Colonic mucosa (tissue), 4 donors: ENCODE results near the gene MGMT. TPM values are rescaled to one million over a fixed set of nuclear protein-coding genes. Genes with fewer than 3 reads are reported as not detected.

Source experiments
- DNase-seq: peaks from one replicate; pipeline ENCODE4 v3.0.0-alpha.2; 2020
- H3K27ac ChIP-seq: fragments of 200-600 bp; one replicate; pipeline ENCODE4 v1.8.0; 2021
- H3K27me3 ChIP-seq: fragments of 200-600 bp; one replicate; pipeline ENCODE4 v1.8.0; 2021
- H3K36me3 ChIP-seq: fragments of 200-600 bp; one replicate; pipeline ENCODE4 v1.8.0; 2021
- H3K4me1 ChIP-seq: fragments of 200-600 bp; one replicate; pipeline ENCODE4 v1.8.0; 2021; ENCODE audit warnings: mild to moderate bottlenecking
- H3K4me3 ChIP-seq: fragments of 200-600 bp; one replicate; pipeline ENCODE4 v1.8.0; 2021
- H3K9ac ChIP-seq, 2 donors: one replicate each; pipeline ENCODE4 v1.7.0; 2013; ENCODE audit warnings: control low read depth in 2 of 2, low read depth in 2 of 2, low read length in 2 of 2
- H3K9me3 ChIP-seq: fragments of 200-600 bp; one replicate; pipeline ENCODE4 v1.8.0; 2021
- intact Hi-C: fragments of 100-400 bp; cut with DNase I; formaldehyde crosslinking; loops from one replicate; pipeline ENCODE4 v1.14.1; 2022
- total RNA-seq, 2 donors: library from RNA; stranded (reverse); fragmentation: NEBNext Ultra II Directional in 1 of 2; extraction: Animal tissue kit (Norgen Biotek cat#: 25700) in 1 of 2; gene quantifications; one replicate each; pipeline ENCODE4 v1.2.1, GENCODE V29; 2021
- TF ChIP-seq, protein P1 (sequence below): fragments of 200-600 bp; IDR thresholded peaks from one replicate; pipeline ENCODE4 v1.8.0; 2022; ENCODE audit warnings: antibody characterized with exemption, mild to moderate bottlenecking
- donor health status: healthy.
- donor health status: DM: no; HTN: no; CAD: no.
- donor health status: DM: no; HTN: no; CAD: no.

The MGMT gene
- total RNA-seq, result 10 to 100 TPM; 17.5 to 18.2 TPM

- peak; percentile 98 for DNase-seq
- TF ChIP-seq, protein P1, sequence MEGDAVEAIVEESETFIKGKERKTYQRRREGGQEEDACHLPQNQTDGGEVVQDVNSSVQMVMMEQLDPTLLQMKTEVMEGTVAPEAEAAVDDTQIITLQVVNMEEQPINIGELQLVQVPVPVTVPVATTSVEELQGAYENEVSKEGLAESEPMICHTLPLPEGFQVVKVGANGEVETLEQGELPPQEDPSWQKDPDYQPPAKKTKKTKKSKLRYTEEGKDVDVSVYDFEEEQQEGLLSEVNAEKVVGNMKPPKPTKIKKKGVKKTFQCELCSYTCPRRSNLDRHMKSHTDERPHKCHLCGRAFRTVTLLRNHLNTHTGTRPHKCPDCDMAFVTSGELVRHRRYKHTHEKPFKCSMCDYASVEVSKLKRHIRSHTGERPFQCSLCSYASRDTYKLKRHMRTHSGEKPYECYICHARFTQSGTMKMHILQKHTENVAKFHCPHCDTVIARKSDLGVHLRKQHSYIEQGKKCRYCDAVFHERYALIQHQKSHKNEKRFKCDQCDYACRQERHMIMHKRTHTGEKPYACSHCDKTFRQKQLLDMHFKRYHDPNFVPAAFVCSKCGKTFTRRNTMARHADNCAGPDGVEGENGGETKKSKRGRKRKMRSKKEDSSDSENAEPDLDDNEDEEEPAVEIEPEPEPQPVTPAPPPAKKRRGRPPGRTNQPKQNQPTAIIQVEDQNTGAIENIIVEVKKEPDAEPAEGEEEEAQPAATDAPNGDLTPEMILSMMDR, result no peak
- Histone ChIP-seq H3K27me3 (no peaks in the 10 kb centered on the region), H3K9me3 (no peaks in the 10 kb centered on the region), H3K4me3 (peak within 1 kb of the TSS; percentile 78), H3K27ac (peak within 1 kb of the TSS; percentile 69), H3K9ac (peak within 1 kb of the TSS; percentile 74 to 80), H3K36me3 (no peaks in the 10 kb centered on the region), H3K4me1 (peaks cover 4% of the 10 kb centered on the region)
- intact Hi-C loops, result no loop called here
Measured at GRCh38 chr10:129466703-129467358, at the start of gene MGMT. Gene MGMT, plus strand, starts transcription at chr10:129467241.

DNA sequence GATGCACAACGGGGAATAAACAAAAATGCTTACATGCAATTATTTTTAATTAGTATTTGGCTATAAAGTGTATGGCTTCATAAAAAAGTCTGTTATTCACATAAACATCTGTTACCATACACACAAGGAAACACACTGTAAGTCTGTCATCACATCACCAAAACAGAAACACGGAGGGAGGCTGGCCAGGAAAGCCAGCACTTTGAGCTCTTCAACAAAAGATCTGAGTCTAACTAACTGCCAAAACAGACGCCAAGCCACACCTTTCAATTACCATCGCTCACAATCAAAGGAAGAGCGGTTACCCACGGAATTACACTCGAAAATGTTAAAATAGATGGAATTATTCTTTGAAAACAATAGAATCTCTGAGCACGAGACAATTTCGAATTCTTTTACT is 49.2 kb upstream of the MGMT start:
- peak; percentile 10 for DNase-seq
- H3K27ac ChIP-seq, result no peak overlapping the region
- intact Hi-C loops, result no loop called here
- H3K4me1 ChIP-seq, result no peaks in the 10 kb centered on the region
- no peaks in the 10 kb centered on the region for H3K27me3 ChIP-seq
- no peak overlapping the region for H3K9ac ChIP-seq
- no peak overlapping the region for H3K4me3 ChIP-seq
- H3K9me3 ChIP-seq, result no peaks in the 10 kb centered on the region
- H3K36me3 ChIP-seq, result no peaks in the 10 kb centered on the region
- TF ChIP-seq, protein P1, result no peak

GRCh38 chr10:129418496-129419225 is 48.4 kb upstream of the MGMT start:
- DNase-seq, result no peak
- Histone ChIP-seq H3K9ac (no peak overlapping the region), H3K36me3 (no peaks in the 10 kb centered on the region), H3K27ac (no peak overlapping the region), H3K27me3 (no peaks in the 10 kb centered on the region), H3K4me1 (no peaks in the 10 kb centered on the region), H3K4me3 (no peak overlapping the region), H3K9me3 (no peaks in the 10 kb centered on the region)
- intact Hi-C loops, result no loop called here
- TF ChIP-seq, protein P1, result no peak

DNA sequence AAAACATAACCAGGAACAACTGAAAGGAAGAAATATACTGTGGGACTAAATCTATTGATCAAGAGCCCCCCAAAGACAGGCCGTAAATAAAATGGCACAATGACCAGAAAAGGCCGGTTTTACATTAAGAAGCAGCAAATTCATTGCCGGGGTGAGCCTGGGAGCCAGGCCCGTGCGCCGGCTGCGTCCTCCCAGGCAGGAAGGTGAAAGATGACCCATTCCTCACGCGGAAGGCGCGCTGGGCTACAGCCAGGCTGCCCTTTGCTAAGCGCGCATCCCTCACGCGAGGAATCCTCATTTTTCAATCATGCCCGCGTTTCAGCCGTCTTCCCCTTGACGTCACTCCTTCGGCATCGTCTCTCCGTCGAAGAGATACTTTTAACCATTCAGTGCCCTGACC is 47.6 kb upstream of the MGMT start:
- H3K4me3 ChIP-seq, result no peak overlapping the region
- no peak overlapping the region for H3K9ac ChIP-seq
- intact Hi-C loops, result no loop called here
- TF ChIP-seq, protein P1, result no peak
- no peaks in the 10 kb centered on the region for H3K4me1 ChIP-seq
- H3K27ac ChIP-seq, result no peak overlapping the region
- no peaks in the 10 kb centered on the region for H3K9me3 ChIP-seq
- no peaks in the 10 kb centered on the region for H3K36me3 ChIP-seq
- no peak for DNase-seq
- no peaks in the 10 kb centered on the region for H3K27me3 ChIP-seq

GRCh38 chr10:129421399-129422010 is 45.5 kb upstream of the MGMT start:
- Histone ChIP-seq H3K36me3 (no peaks in the 10 kb centered on the region), H3K9ac (no peak overlapping the region), H3K4me1 (no peaks in the 10 kb centered on the region), H3K9me3 (no peaks in the 10 kb centered on the region), H3K4me3 (no peak overlapping the region), H3K27me3 (no peaks in the 10 kb centered on the region), H3K27ac (no peak overlapping the region)
- TF ChIP-seq, protein P1, result no peak
- DNase-seq, result peak; percentile 5
- intact Hi-C loops, result no loop called here
